ENCODE measurements around the gene DEXI. TPM values are rescaled to one million over a fixed set of nuclear protein-coding genes. Genes with fewer than 3 reads are reported as not detected.
A peak's percentile ranks its signal among the peaks of the same experiment; 100 is the strongest.

The DEXI gene
- 10 to 100 TPM; 27.0 to 30.2 (median 29.5) TPM for total RNA-seq

- H3K36me3 Mint-ChIP-seq (ENCODE audit: insufficient read depth), result peaks cover 16% of the 10 kb centered on the region
- peak; percentile 82 to 83 for ATAC-seq
- peak within 1 kb of the TSS; percentile 97 for H3K4me3 Mint-ChIP-seq
- no peaks in the 10 kb centered on the region for H3K9me3 Mint-ChIP-seq
- no peaks in the 10 kb centered on the region for H3K27me3 Mint-ChIP-seq (ENCODE audit: low read depth)
- DNase-seq, result peak; percentile 94
- H3K4me1 Mint-ChIP-seq (ENCODE audit: low read depth), result peaks cover 74% of the 10 kb centered on the region
Observed at GRCh38 chr16:10942352-10943063, at the start of gene DEXI. Gene DEXI, minus strand, starts transcription at chr16:10942468. Its CDS starts 463 bp downstream, at chr16:10942005.

- H3K9me3 Mint-ChIP-seq, result no peaks in the 10 kb centered on the region
- H3K36me3 Mint-ChIP-seq (ENCODE audit: insufficient read depth), result peaks cover 41% of the 10 kb centered on the region
- no peaks in the 10 kb centered on the region for H3K27me3 Mint-ChIP-seq (ENCODE audit: low read depth)
- H3K4me3 Mint-ChIP-seq, result no peak overlapping the region
- ATAC-seq (no peak), DNase-seq (no peak)
- H3K4me1 Mint-ChIP-seq (ENCODE audit: low read depth), result peaks cover 63% of the 10 kb centered on the region
Observed at GRCh38 chr16:10990378-10990777, 48.1 kb upstream of the DEXI start.

GRCh38 chr16:10989559-10989958, 47.3 kb upstream of the DEXI start:
- Mint-ChIP-seq H3K4me1 (ENCODE audit: low read depth) (peaks cover 63% of the 10 kb centered on the region), H3K4me3 (no peak overlapping the region), H3K9me3 (no peaks in the 10 kb centered on the region), H3K36me3 (ENCODE audit: insufficient read depth) (peaks cover 40% of the 10 kb centered on the region), H3K27me3 (ENCODE audit: low read depth) (no peaks in the 10 kb centered on the region)
- ATAC-seq, result no peak
- no peak for DNase-seq

GRCh38 chr16:10988879-10989278, 46.6 kb upstream of the DEXI start:
- Mint-ChIP-seq H3K4me1 (ENCODE audit: low read depth) (peaks cover 67% of the 10 kb centered on the region), H3K27me3 (ENCODE audit: low read depth) (no peaks in the 10 kb centered on the region), H3K9me3 (no peaks in the 10 kb centered on the region), H3K36me3 (ENCODE audit: insufficient read depth) (peaks cover 37% of the 10 kb centered on the region), H3K4me3 (no peak overlapping the region)
- DNase-seq (no peak), ATAC-seq (no peak)

GRCh38 chr16:10988164-10988803, 46.0 kb upstream of the DEXI start:
- peaks cover 69% of the 10 kb centered on the region for H3K4me1 Mint-ChIP-seq (ENCODE audit: low read depth)
- H3K27me3 Mint-ChIP-seq (ENCODE audit: low read depth), result no peaks in the 10 kb centered on the region
- peak; percentile 91 to 92 for ATAC-seq
- H3K36me3 Mint-ChIP-seq (ENCODE audit: insufficient read depth), result peaks cover 37% of the 10 kb centered on the region
- no peaks in the 10 kb centered on the region for H3K9me3 Mint-ChIP-seq
- DNase-seq, result peak; percentile 32
- peak overlapping the region; percentile 64 for H3K4me3 Mint-ChIP-seq

GRCh38 chr16:10987361-10988163, 45.3 kb upstream of the DEXI start:
- Mint-ChIP-seq H3K4me3 (peak overlapping the region; percentile 64), H3K27me3 (ENCODE audit: low read depth) (no peaks in the 10 kb centered on the region), H3K36me3 (ENCODE audit: insufficient read depth) (peaks cover 33% of the 10 kb centered on the region), H3K4me1 (ENCODE audit: low read depth) (peaks cover 72% of the 10 kb centered on the region), H3K9me3 (no peaks in the 10 kb centered on the region)
- DNase-seq (no peak), ATAC-seq (peak; percentile 61)

- no peaks in the 10 kb centered on the region for H3K9me3 Mint-ChIP-seq
Observed at GRCh38 chr16:10984509-10984908, 42.2 kb upstream of the DEXI start.

GRCh38 chr16:10983159-10983558, 40.9 kb upstream of the DEXI start:
- no peak for ATAC-seq
- peaks cover 18% of the 10 kb centered on the region for H3K36me3 Mint-ChIP-seq (ENCODE audit: insufficient read depth)
- H3K4me3 Mint-ChIP-seq, result no peak overlapping the region
- DNase-seq, result peak; percentile 11
- H3K9me3 Mint-ChIP-seq, result no peaks in the 10 kb centered on the region
- no peaks in the 10 kb centered on the region for H3K27me3 Mint-ChIP-seq (ENCODE audit: low read depth)
- peaks cover 36% of the 10 kb centered on the region for H3K4me1 Mint-ChIP-seq (ENCODE audit: low read depth)

More at GRCh38 chr16:10984509-10984908, 42.2 kb upstream of the DEXI start:
- H3K27me3 Mint-ChIP-seq (ENCODE audit: low read depth), result no peaks in the 10 kb centered on the region
- H3K36me3 Mint-ChIP-seq (ENCODE audit: insufficient read depth), result peaks cover 15% of the 10 kb centered on the region
- no peak overlapping the region for H3K4me3 Mint-ChIP-seq
- H3K4me1 Mint-ChIP-seq (ENCODE audit: low read depth), result peaks cover 49% of the 10 kb centered on the region
- DNase-seq (no peak), ATAC-seq (no peak)

- DNase-seq, result no peak
- peaks cover 34% of the 10 kb centered on the region for H3K4me1 Mint-ChIP-seq (ENCODE audit: low read depth)
- H3K9me3 Mint-ChIP-seq, result no peaks in the 10 kb centered on the region
- peak in 1 of 2 donors; percentile 27 for ATAC-seq
- H3K27me3 Mint-ChIP-seq (ENCODE audit: low read depth), result no peaks in the 10 kb centered on the region
- H3K36me3 Mint-ChIP-seq (ENCODE audit: insufficient read depth), result peaks cover 22% of the 10 kb centered on the region
- peak overlapping the region; percentile 54 for H3K4me3 Mint-ChIP-seq
Observed at GRCh38 chr16:10982465-10983150, 40.3 kb upstream of the DEXI start.

- DNase-seq (peak; percentile 14), ATAC-seq (peak; percentile 80 to 83)
- H3K27me3 Mint-ChIP-seq (ENCODE audit: low read depth), result no peaks in the 10 kb centered on the region
- H3K4me1 Mint-ChIP-seq (ENCODE audit: low read depth), result peaks cover 28% of the 10 kb centered on the region
- H3K36me3 Mint-ChIP-seq (ENCODE audit: insufficient read depth), result peaks cover 23% of the 10 kb centered on the region
- peak overlapping the region; percentile 11 for H3K4me3 Mint-ChIP-seq
- H3K9me3 Mint-ChIP-seq, result no peaks in the 10 kb centered on the region
Observed at GRCh38 chr16:10981697-10982216, 39.5 kb upstream of the DEXI start.

- DNase-seq (no peak), ATAC-seq (no peak)
- Mint-ChIP-seq H3K9me3 (no peaks in the 10 kb centered on the region), H3K4me3 (no peak overlapping the region), H3K4me1 (ENCODE audit: low read depth) (peaks cover 22% of the 10 kb centered on the region), H3K36me3 (ENCODE audit: insufficient read depth) (peaks cover 20% of the 10 kb centered on the region), H3K27me3 (ENCODE audit: low read depth) (no peaks in the 10 kb centered on the region)
Observed at GRCh38 chr16:10980813-10981212, 38.5 kb upstream of the DEXI start.

GRCh38 chr16:10979717-10980601, 37.7 kb upstream of the DEXI start:
- no peaks in the 10 kb centered on the region for H3K27me3 Mint-ChIP-seq (ENCODE audit: low read depth)
- H3K4me3 Mint-ChIP-seq, result no peak overlapping the region
- DNase-seq (no peak), ATAC-seq (no peak)
- peaks cover 17% of the 10 kb centered on the region for H3K36me3 Mint-ChIP-seq (ENCODE audit: insufficient read depth)
- H3K4me1 Mint-ChIP-seq (ENCODE audit: low read depth), result peaks cover 22% of the 10 kb centered on the region
- no peaks in the 10 kb centered on the region for H3K9me3 Mint-ChIP-seq

GRCh38 chr16:10978871-10979446, 36.7 kb upstream of the DEXI start:
- H3K4me1 Mint-ChIP-seq (ENCODE audit: low read depth), result peaks cover 17% of the 10 kb centered on the region
- peaks cover 18% of the 10 kb centered on the region for H3K36me3 Mint-ChIP-seq (ENCODE audit: insufficient read depth)
- no peak for DNase-seq
- no peak overlapping the region for H3K4me3 Mint-ChIP-seq
- no peaks in the 10 kb centered on the region for H3K27me3 Mint-ChIP-seq (ENCODE audit: low read depth)
- ATAC-seq, result no peak
- no peaks in the 10 kb centered on the region for H3K9me3 Mint-ChIP-seq

Data from activated T-cell treated with anti-CD3 and anti-CD28 coated beads, Interleukin-2, amount 50 U/mL, for 4 hours (primary cell).